ENCODE measurements around the gene MRGPRX4. TPM values are rescaled to one million over a fixed set of nuclear protein-coding genes. Genes with fewer than 3 reads are reported as not detected.

The MRGPRX4 gene
- total RNA-seq, 3 donors from 2014 or later, result not detected

DNA sequence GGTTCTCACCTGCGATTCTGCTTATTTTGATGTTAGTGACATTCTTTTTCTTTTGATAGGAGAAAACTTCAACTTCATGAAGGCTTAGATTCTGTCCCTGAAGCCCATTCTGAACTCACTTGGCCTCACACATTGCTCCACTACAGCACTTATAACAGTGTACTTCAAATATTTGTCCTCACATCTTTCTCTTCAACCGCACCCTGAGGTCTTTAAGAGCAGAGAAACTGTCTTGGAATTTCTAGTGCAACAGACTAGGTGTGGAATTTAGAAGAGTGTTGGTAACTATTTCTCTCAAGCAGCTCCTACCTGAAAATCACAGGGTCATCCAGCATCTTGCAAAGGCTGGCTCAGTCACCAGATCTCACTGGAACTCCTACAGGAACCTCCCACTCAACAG, 32.5 kb upstream of the MRGPRX4 start:
- Histone ChIP-seq H3K9me3 (no peaks in the 10 kb centered on the region), H3K36me3 (no peaks in the 10 kb centered on the region), H3K27me3 (no peaks in the 10 kb centered on the region), H3K4me1 (no peaks in the 10 kb centered on the region), H3K4me3 (no peak overlapping the region), H3K27ac (no peak overlapping the region)
- intact Hi-C loops (cut with DNase I; ENCODE audit: low total_unique reads), result no loop called here
- TF ChIP-seq POLR2AphosphoS5 (IDR thresholded peaks at IDR 0.05) (no peak), POLR2A (IDR thresholded peaks at IDR 0.05) (no peak)
- TF ChIP-seq, protein P1, sequence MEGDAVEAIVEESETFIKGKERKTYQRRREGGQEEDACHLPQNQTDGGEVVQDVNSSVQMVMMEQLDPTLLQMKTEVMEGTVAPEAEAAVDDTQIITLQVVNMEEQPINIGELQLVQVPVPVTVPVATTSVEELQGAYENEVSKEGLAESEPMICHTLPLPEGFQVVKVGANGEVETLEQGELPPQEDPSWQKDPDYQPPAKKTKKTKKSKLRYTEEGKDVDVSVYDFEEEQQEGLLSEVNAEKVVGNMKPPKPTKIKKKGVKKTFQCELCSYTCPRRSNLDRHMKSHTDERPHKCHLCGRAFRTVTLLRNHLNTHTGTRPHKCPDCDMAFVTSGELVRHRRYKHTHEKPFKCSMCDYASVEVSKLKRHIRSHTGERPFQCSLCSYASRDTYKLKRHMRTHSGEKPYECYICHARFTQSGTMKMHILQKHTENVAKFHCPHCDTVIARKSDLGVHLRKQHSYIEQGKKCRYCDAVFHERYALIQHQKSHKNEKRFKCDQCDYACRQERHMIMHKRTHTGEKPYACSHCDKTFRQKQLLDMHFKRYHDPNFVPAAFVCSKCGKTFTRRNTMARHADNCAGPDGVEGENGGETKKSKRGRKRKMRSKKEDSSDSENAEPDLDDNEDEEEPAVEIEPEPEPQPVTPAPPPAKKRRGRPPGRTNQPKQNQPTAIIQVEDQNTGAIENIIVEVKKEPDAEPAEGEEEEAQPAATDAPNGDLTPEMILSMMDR (IDR thresholded peaks at IDR 0.05), result no peak
- no peak for DNase-seq (ENCODE audit: low spot score in 2 of 2)

DNA sequence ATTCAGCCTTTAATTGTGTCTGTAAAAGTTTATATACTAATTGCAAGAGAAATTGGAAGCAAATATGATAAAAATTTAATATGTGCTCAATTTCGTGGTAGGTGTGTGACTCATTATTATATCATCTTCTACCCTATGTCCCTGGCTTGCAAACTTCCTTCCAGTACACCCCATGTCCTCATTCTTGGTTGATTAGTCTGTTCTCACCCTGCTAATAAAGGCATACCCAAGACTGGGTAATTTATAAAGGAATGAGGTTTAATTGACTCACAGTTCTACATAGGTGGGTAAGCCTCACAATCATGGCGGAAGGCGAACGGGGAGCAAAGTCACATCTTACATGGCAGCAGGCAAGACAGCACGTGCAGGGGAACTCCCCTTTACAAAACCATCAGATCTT, 28.4 kb upstream of the MRGPRX4 start:
- no peak overlapping the region for H3K4me3 ChIP-seq
- H3K9me3 ChIP-seq, result no peaks in the 10 kb centered on the region
- no peaks in the 10 kb centered on the region for H3K36me3 ChIP-seq
- TF ChIP-seq, protein P1 (IDR thresholded peaks at IDR 0.05), result no peak
- no peak for TF ChIP-seq POLR2A (IDR thresholded peaks at IDR 0.05)
- TF ChIP-seq POLR2AphosphoS5 (IDR thresholded peaks at IDR 0.05), result no peak
- intact Hi-C loops (cut with DNase I; ENCODE audit: low total_unique reads), result no loop called here
- no peaks in the 10 kb centered on the region for H3K4me1 ChIP-seq
- no peak overlapping the region for H3K27ac ChIP-seq
- no peak for DNase-seq (ENCODE audit: low spot score in 2 of 2)
- no peaks in the 10 kb centered on the region for H3K27me3 ChIP-seq

DNA sequence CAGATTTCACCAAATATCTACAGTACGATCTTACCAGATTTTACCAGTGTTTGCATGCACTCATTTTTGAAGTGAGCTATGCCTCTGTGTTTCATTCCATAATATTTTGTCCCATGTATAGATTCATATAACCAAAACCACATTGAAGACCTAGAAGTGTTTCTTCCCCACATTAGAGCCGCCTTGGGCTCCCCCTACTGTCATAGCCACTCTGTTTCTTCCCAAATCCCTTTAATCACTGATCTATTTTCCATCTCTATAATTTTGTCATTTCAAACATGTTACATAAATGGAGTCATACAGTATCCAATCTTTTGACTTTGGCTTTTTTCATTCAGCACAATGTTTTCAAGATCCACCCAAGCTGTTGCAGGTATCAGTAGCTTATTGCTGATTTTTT, 27.6 kb upstream of the MRGPRX4 start:
- DNase-seq (ENCODE audit: low spot score in 2 of 2), result no peak
- H3K27ac ChIP-seq, result no peak overlapping the region
- no peaks in the 10 kb centered on the region for H3K9me3 ChIP-seq
- no peaks in the 10 kb centered on the region for H3K27me3 ChIP-seq
- no peaks in the 10 kb centered on the region for H3K4me1 ChIP-seq
- H3K36me3 ChIP-seq, result no peaks in the 10 kb centered on the region
- intact Hi-C loops (cut with DNase I; ENCODE audit: low total_unique reads), result no loop called here
- TF ChIP-seq, protein P1 (IDR thresholded peaks at IDR 0.05), result no peak
- H3K4me3 ChIP-seq, result no peak overlapping the region

DNA sequence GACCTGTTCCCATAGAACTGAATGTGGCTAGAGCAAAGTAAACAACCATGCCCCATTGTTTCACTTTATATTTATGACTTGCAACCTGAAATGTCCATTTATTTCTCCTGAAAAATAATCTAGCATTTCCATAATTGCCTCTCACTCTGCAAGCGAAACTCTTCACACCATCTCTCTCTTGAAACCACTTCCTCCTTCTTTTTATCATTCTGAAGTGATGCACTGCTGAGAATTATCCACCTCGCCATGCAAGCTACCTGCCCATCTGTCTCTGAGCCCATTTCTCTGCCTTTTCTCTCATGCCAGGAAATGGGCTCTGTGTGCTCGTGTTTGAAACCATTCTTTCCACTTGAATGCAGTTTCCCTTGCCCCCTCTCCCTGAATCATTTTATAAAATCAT, 26.8 kb upstream of the MRGPRX4 start:
- Histone ChIP-seq H3K9me3 (no peaks in the 10 kb centered on the region), H3K27ac (no peak overlapping the region), H3K36me3 (no peaks in the 10 kb centered on the region), H3K4me3 (no peak overlapping the region), H3K4me1 (no peaks in the 10 kb centered on the region), H3K27me3 (no peaks in the 10 kb centered on the region)
- TF ChIP-seq, protein P1 (IDR thresholded peaks at IDR 0.05), result no peak
- TF ChIP-seq POLR2A (IDR thresholded peaks at IDR 0.05) (no peak), POLR2AphosphoS5 (IDR thresholded peaks at IDR 0.05) (no peak)
- DNase-seq (ENCODE audit: low spot score in 2 of 2), result no peak
- intact Hi-C loops (cut with DNase I; ENCODE audit: low total_unique reads), result no loop called here

DNA sequence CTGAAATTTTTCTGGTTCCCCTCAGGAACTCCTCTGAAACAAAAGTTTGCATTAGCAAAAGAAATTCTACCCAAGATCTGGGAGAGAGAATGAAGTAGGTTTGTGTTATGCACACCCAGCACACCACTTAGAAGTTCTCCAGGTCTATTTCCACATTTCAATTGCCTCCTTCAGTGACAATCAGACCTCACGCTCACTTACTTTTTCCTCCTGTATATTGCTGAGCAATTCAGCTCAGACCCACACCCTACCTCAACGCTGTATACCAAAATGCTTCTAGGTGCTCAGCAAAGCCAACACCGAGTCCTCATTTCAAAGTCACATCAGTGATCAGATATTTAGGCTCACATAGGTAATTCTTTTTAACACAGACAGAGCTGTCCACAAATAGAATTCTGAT, 21.1 kb upstream of the MRGPRX4 start:
- Histone ChIP-seq H3K4me3 (no peak overlapping the region), H3K36me3 (no peaks in the 10 kb centered on the region), H3K9me3 (no peaks in the 10 kb centered on the region), H3K27me3 (no peaks in the 10 kb centered on the region), H3K4me1 (no peaks in the 10 kb centered on the region), H3K27ac (no peak overlapping the region)
- no peak for DNase-seq (ENCODE audit: low spot score in 2 of 2)
- TF ChIP-seq, protein P1 (IDR thresholded peaks at IDR 0.05), result no peak
- no peak for TF ChIP-seq POLR2A (IDR thresholded peaks at IDR 0.05)
- intact Hi-C loops (cut with DNase I; ENCODE audit: low total_unique reads), result no loop called here

Measured in breast epithelium (tissue), 4 donors.